ENCODE measurements around the gene C15orf39.
"Not testable (repeated sequence)": the region's sequence is repeated elsewhere in the genome, so short reads cannot be mapped to it uniquely, and the experiment has no call there.

Gene C15orf39

GRCh38 chr15:75232826-75233503 lies 31.3 kb downstream of the C15orf39 start:
- DNase-seq, result no peak

- no peak for DNase-seq
Observed at GRCh38 chr15:75233504-75234190, 32.0 kb downstream of the C15orf39 start.

- no peak for DNase-seq
Observed at GRCh38 chr15:75234191-75234810, 32.6 kb downstream of the C15orf39 start.

DNA sequence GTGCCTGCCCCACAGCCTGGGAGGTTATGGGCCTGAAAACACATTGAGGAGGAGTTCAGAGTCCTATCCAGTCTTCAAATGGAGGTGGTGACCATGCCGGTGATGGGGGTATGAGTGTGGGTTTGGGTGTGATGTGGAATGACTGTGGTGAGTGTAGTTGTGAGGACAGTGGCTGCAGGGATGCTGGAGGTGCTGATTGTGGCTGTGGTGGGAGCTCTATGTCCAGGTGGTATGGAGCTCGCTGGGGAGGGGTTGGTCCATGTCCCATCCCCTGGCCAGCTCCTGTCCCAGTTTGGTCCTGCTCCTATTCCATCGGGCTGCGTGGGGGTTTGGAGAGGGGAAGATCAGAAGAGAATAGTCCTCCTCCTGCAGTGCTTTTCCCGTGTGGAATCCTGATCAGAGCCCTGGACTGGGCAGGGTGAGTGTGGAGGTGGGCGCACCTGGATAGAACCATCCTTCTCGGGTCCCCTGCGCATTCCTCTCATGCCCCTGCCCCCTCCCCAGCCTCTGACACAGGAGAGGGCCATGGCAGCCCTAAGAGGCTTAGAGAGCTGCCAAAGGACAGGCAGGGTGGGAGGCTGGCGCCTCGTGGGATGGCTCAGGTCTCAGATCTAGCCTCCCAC lies 33.5 kb downstream of the C15orf39 start:
- no peak for DNase-seq

DNA sequence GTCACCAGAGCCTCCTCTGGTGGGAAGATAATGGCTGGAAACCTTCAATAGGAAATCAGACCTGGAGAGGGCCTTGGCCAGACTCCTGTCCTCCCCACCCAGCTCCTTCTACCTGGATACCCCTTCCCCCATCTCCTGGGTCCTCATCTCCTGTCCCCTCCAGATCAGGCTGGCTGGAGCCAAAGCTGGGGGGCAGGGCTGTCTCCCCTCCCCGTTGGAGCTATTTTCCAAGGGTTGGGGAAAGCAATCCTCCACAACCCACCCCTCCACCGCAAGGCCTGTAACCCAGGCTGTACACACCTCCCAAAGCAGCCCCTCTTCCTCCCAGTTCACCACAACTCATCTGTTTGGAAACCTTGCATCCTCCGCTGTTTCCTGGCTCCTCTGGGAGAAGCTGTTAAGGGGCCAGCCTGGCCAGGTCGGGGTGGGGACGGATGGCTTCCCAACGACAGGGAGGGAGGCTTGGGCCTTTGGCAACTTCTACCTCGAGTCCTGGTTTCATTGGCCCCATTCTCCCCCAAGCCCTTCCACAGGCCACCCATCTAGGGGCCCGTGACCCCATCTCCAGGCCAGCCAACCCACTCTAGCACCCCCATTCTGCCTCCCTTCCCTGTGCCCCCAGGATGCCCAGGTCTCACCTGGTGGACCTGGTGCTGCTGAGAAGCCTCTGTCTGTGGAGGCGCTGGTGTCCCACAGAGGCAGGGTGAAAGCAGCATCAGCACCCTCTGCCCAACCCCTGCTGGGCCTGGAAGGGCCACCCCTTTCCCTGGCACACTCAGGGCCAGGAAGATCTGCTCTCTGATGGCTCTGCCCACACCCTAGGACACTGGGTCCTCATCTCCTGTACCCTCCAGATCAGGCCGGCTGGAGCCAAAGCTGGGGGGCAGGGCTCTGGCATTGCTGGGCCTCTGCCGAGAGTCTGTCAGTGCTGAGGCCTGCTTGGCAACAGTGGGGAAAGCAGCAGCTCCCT lies 34.4 kb downstream of the C15orf39 start:
- no peak for DNase-seq

DNA sequence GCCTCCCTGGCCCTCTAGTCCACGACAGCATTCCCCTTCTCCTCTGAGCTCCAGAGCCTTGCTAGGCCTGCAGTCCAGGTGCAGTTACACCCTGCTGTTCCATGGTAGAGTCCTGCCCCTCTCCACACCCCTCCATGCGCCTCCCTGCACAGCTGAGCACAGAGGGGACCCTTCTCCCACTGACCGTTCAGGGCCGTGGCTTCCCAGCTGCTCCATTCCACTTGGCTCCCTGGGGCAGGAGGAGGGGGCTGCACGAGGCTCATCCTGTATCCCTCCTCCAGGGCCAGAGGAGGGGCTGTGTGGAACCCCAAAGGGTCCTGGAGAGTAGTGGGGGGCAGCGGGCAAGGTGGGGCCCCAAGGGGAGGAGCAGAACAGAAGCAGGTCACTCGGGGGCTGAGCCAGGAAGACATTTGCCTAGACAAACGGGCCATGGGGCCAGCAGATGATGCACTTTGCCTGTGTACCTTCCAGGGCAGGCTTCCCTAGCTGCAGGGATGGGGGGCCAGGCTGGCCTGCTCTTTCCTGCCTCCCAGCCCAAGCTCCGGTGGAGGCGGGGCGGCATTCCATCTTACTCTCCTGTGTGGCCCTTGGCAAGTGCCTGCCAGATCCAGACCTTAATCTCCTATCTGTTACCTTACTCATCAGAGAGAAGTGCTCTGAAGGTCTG lies 35.8 kb downstream of the C15orf39 start:
- DNase-seq, result no peak

DNA sequence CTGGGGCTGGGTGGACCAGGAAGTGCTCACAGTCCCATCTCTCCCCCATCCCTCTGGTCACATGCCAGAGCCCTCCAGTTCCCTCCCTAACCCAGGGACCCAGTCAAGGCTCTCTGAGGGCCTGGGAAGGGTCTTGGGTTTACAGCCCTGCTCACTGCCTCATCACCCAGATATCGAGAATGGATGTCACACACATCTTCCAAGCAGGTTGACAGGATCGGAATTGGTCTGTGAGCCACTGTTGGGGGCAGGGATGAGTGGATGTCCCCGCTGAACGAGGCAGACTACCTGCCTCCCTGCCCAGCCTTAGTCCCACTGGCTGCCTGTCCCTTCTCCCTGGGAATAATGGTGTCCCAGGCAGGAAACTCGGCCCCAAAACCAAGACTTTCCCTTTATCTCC lies 36.5 kb downstream of the C15orf39 start:
- DNase-seq, result no peak

GRCh38 chr15:75245741-75246140 lies 44.1 kb downstream of the C15orf39 start:
- not testable (repeated sequence) for DNase-seq

DNA sequence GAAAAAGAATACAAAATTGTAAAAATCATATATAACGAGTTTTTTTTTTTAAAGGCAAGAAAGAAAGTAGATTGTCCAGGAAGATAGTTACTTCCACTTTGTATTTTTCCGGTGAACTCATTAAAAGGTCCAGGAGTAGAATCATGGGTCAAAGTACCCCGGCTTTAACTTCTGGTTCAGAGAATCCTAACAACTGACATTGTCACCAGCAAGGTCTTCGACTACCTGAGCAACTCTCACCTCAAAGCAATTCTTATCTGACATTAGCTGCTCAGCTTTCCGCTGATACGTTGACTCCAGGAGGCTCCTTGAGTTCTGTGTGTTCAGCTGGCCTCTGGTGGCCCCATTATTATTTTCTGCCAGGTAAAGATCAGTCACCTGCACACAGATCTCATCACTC lies 47.3 kb downstream of the C15orf39 start:
- DNase-seq, result not testable (repeated sequence)

DNA sequence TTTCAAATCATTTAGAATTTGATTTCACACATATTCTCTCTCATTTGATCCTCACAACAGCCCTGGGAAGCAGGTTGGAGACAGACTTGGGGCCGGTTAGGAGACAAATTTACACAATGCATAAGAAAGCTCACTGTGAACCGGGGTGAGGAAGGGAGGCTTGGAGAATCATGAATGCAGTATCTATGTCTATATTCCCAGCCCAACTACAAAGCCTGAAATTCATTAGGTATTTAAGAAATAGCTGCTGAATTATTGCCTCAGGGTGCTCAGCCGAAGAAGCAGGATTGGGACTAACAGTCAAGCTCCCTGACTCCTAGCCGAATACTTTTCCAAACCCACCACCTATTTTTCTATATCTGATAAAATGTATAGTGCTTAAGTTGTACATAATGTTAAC lies 48.0 kb downstream of the C15orf39 start:
- no peak for DNase-seq

- not testable (repeated sequence) for DNase-seq
Observed at GRCh38 chr15:75251343-75251742, 49.7 kb downstream of the C15orf39 start.

DNA sequence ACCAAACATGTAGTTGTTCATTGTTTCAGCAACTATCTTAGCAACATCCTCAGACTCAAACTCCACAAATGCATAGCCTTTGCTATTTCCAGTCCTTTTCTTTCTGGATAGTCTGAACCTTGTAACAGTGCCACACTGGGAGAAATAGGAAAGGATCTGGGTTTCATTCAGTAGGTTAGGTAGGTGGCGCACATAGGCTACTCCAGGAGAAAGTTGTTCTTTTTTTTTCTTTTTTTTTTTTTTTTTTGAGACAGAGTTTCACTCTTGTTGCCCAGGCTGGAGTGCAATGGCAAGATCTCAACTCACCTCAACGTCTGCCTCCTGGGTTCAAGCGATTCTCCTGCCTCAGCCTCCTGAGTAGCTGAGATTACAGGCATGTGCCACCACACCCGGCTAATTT lies 50.6 kb downstream of the C15orf39 start:
- not testable (repeated sequence) for DNase-seq

GRCh38 chr15:75258034-75258433 lies 56.4 kb downstream of the C15orf39 start, which contains the start of gene GOLGA6C:
Gene GOLGA6C, plus strand, starts transcription at chr15:75258334. Its CDS starts 265 bp downstream, at chr15:75258599.
- DNase-seq, result not testable (repeated sequence)

GRCh38 chr15:75258620-75259343 lies 57.1 kb downstream of the C15orf39 start:
- not testable (repeated sequence) for DNase-seq

GRCh38 chr15:75259873-75260272 lies 58.2 kb downstream of the C15orf39 start:
- not testable (repeated sequence) for DNase-seq
